Stomach (tissue), 19 donors: Measurements from ENCODE around the gene SLC35G2. TPM values are rescaled to one million over a fixed set of nuclear protein-coding genes. Genes with fewer than 3 reads are reported as not detected.

Experiments
- DNase-seq, 2 donors: peaks; one replicate each; pipeline versions ENCODE4 v3.0.0 to v3.0.0-alpha.2; 2013 to 2019
- H3K27ac ChIP-seq, 5 donors: fragments of 200-600 bp in 4 of 5; sonication (generic) in 4 of 5; one replicate each; pipeline ENCODE4 v1.5.1; 2013 to 2019; ENCODE audit warnings: mild to moderate bottlenecking in 1 of 5, moderate library complexity in 1 of 5
- H3K27me3 ChIP-seq, 3 donors: fragments of 200-600 bp; sonication (generic); one replicate each; pipeline ENCODE4 v1.5.1; 2017 to 2019; ENCODE audit warnings: mixed run types in 1 of 3
- H3K36me3 ChIP-seq, 4 donors: fragments of 200-600 bp; sonication (generic); 1 replicate in 3 of 4; 2 replicates in 1 of 4; pipeline ENCODE4 v1.5.1; 2016 to 2019
- H3K4me1 ChIP-seq, 4 donors: fragments of 200-600 bp; sonication (generic); one replicate each; pipeline ENCODE4 v1.5.1; 2016 to 2019
- H3K4me3 ChIP-seq, 4 donors: fragments of 200-600 bp; sonication (generic) in 3 of 4; one replicate each; pipeline ENCODE4 v1.5.1; 2016 to 2019; ENCODE audit warnings: mild to moderate bottlenecking in 1 of 4
- H3K9me3 ChIP-seq, 4 donors: fragments of 200-600 bp; sonication (generic); one replicate each; pipeline ENCODE4 v1.5.1; 2016 to 2019
- CTCF ChIP-seq, 7 experiments: fragments of 450-650 bp in 4 of 7; fragments of 200-600 bp in 3 of 7; sonication (generic) in 3 of 7; IDR thresholded peaks; one replicate each; pipeline ENCODE4 v1.5.1; 2016 to 2019; ENCODE audit warnings: antibody characterized with exemption in 7 of 7, control low read depth in 2 of 7, mild to moderate bottlenecking in 1 of 7
- EP300 ChIP-seq: sonication (generic); formaldehyde crosslinking; IDR thresholded peaks from one replicate; pipeline ENCODE4 v1.6.1; 2017; ENCODE audit warnings: antibody characterized with exemption
- POLR2A ChIP-seq, 4 donors: fragments of 450-650 bp; IDR thresholded peaks; one replicate each; pipeline ENCODE4 v1.6.1; 2016; ENCODE audit warnings: antibody characterized with exemption in 4 of 4, control low read depth in 2 of 4, mild to moderate bottlenecking in 1 of 4, moderate library complexity in 1 of 4
- POLR2AphosphoS5 ChIP-seq, 3 donors: sonication (generic); formaldehyde crosslinking; IDR thresholded peaks; one replicate each; pipeline ENCODE4 v1.6.1; 2016; ENCODE audit warnings: antibody characterized with exemption in 3 of 3
- WGBS, 5 donors: extraction: QIAGEN DNeasy Blood & Tissue Kit in 3 of 5; methylation state at CpG; one replicate each; pipeline versions ENCODE4 v1.1.5 to v1.1.7; 2013 to 2018; 5-methylcytosine and 5-hydroxymethylcytosine counted together
- intact Hi-C: fragments of 100-400 bp; cut with DNase I; formaldehyde crosslinking; loops from one replicate; pipeline ENCODE4 v1.15.1; 2023; ENCODE audit warnings: low total_unique reads
- long read RNA-seq, 10 donors: transcript quantifications; one replicate each; lab custom pipeline, GENCODE V29; 2026
- polyA plus RNA-seq, 3 donors: library from polyadenylated mRNA; stranded (reverse); fragments of 200-250 nt; gene quantifications; one replicate each; pipeline ENCODE4 v1.2.3, GENCODE V29; 2013
- total RNA-seq, 5 donors: library from RNA; depleted of rRNA; stranded (reverse); fragments of >200 nt; gene quantifications; one replicate each; pipeline versions ENCODE4 v1.1.0 to v1.2.3, GENCODE V29; 2014 to 2016
- donor health status: healthy with polysubstance abuse.
- donor health status: Bipolar disorder and iron deficiency.
- donor health status: healthy.

Gene SLC35G2
- total RNA-seq: 1 to 10 TPM in 3 of 5 donors, under 1 TPM in 1, not detected in 1; 0.45 to 8.3 (median 2.3) TPM
- 1 to 10 TPM in 2 of 3 donors, under 1 TPM in 1; 0.61 to 2.0 (median 1.1) TPM for polyA plus RNA-seq
- long read RNA-seq, donor 1: 0 reads
- long read RNA-seq, donor 2: 0 reads
- long read RNA-seq, donor 3: 0 reads
- long read RNA-seq, donor 4, partial matches to known transcripts: 0 of 1 reads
- long read RNA-seq, donor 4, other reads (novel, unspliced or antisense): 0 of 1 reads
- long read RNA-seq, donor 5, partial matches to known transcripts: 0 of 2 reads
- long read RNA-seq, donor 5, other reads (novel, unspliced or antisense): 0 of 2 reads
- long read RNA-seq, donor 6: 0 reads
- long read RNA-seq, donor 7, partial matches to known transcripts: 0 of 1 reads
- long read RNA-seq, donor 7, other reads (novel, unspliced or antisense): 0 of 1 reads
- long read RNA-seq, donor 8, partial matches to known transcripts: 5 of 5 reads
- long read RNA-seq, donor 8, other reads (novel, unspliced or antisense): 0 of 5 reads
- long read RNA-seq, donor 9, partial matches to known transcripts: 0 of 3 reads
- long read RNA-seq, donor 9, other reads (novel, unspliced or antisense): 0 of 3 reads
- long read RNA-seq, donor 10, partial matches to known transcripts: 0 of 1 reads
- long read RNA-seq, donor 10, other reads (novel, unspliced or antisense): 0 of 1 reads

DNA sequence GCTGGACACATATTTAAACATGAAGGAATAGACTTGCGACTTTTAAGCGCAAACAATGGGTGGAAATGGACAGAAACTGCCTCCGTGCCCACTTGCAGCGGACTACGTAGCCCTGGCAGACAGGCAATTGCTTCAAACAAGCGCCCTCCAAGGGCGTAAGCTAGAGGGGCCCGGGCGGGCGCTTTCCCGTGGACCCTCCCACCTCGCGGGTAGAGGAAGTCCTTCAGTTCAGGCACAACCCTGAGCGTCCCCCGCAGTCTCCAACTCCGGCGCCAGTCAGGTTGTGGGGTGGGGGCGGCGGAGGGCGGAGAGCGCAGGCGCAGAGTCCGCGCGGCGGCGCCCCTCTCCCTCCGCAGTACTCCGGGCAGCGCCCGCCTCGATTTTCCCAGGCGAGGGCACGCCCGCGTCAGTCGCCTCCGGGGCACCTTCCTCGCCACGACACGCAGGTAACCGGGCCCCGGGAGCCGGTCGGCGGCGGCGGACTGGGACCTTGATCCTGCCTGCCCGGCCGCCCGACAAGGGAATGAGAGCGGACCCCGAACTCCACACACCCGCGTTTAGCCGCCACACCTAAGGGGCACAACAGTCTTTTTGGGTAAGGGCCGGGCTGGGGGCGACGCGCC lies at the start of gene SLC35G2:
Gene SLC35G2, plus strand, starts transcription at position 358 of the 623 bp plus-strand sequence. CDS start 35,335 bp downstream, outside the sequence.
- H3K9me3 ChIP-seq: peaks cover 0 to 6% (median 2%) of the 10 kb centered on the region in 4 donors
- no peaks in the 10 kb centered on the region for H3K36me3 ChIP-seq
- WGBS, 5 donors: 1 to 2% (median 1%) methylated on average over 23 to 60 of the region's 60 CpGs
- DNase-seq: peak; percentile 30 to 85
- H3K4me3 ChIP-seq: peak within 1 kb of the TSS; percentile 61 to 69 (median 64)
- TF ChIP-seq POLR2AphosphoS5 (IDR thresholded peaks at IDR 0.05): no peak
- TF ChIP-seq POLR2A (IDR thresholded peaks at IDR 0.05): no peak
- no peak for TF ChIP-seq CTCF (IDR thresholded peaks at IDR 0.05)
- TF ChIP-seq EP300: no peak
- H3K27ac ChIP-seq: peak within 1 kb of the TSS; percentile 23 to 86 (median 77)
- intact Hi-C loops: no loop called here
- peaks cover 8 to 24% (median 19%) of the 10 kb centered on the region in 4 donors for H3K4me1 ChIP-seq
- H3K27me3 ChIP-seq: peaks cover 0 to 32% (median 24%) of the 10 kb centered on the region in 3 donors

GRCh38 chr3:136772709-136773108 lies 46.2 kb upstream of the SLC35G2 start:
- no peaks in the 10 kb centered on the region for H3K9me3 ChIP-seq
- H3K4me1 ChIP-seq: no peaks in the 10 kb centered on the region
- no peaks in the 10 kb centered on the region for H3K36me3 ChIP-seq
- intact Hi-C loops: no loop called here
- H3K27me3 ChIP-seq: no peaks in the 10 kb centered on the region
- no peak for DNase-seq
- H3K27ac ChIP-seq: no peak overlapping the region
- no peak for TF ChIP-seq CTCF (IDR thresholded peaks at IDR 0.05)
- 49 to 80% (median 58%) methylated on average over 1 of the region's 1 CpG for WGBS, 5 donors
- no peak overlapping the region for H3K4me3 ChIP-seq

- no peak for TF ChIP-seq POLR2A (IDR thresholded peaks at IDR 0.05)
- DNase-seq: no peak
- Histone ChIP-seq H3K27me3 (no peaks in the 10 kb centered on the region), H3K27ac (no peak overlapping the region), H3K9me3 (no peaks in the 10 kb centered on the region), H3K4me3 (no peak overlapping the region), H3K4me1 (no peaks in the 10 kb centered on the region), H3K36me3 (no peaks in the 10 kb centered on the region)
- intact Hi-C loops: no loop called here
- WGBS, 5 donors: 47 to 63% (median 55%) methylated on average over 4 of the region's 4 CpGs
These were observed 40.1 kb upstream of the SLC35G2 start for GRCh38 chr3:136778865-136779264.

- no peak overlapping the region for H3K27ac ChIP-seq
- no peaks in the 10 kb centered on the region for H3K4me1 ChIP-seq
- H3K9me3 ChIP-seq: no peaks in the 10 kb centered on the region
- H3K4me3 ChIP-seq: no peak overlapping the region
- TF ChIP-seq POLR2AphosphoS5 (IDR thresholded peaks at IDR 0.05): no peak
- TF ChIP-seq POLR2A (IDR thresholded peaks at IDR 0.05): no peak
- no peak for TF ChIP-seq CTCF (IDR thresholded peaks at IDR 0.05)
- TF ChIP-seq EP300: no peak
- WGBS, 5 donors: 80 to 95% (median 90%) methylated on average over 4 of the region's 4 CpGs
- intact Hi-C loops: no loop called here
- no peaks in the 10 kb centered on the region for H3K36me3 ChIP-seq
- DNase-seq: peak in 1 of 2 donors; percentile 27
- no peaks in the 10 kb centered on the region for H3K27me3 ChIP-seq
These were observed 38.2 kb upstream of the SLC35G2 start for GRCh38 chr3:136780741-136781140.
